Gastroesophageal sphincter (tissue), 3 donors: Measurements from ENCODE around the gene LIN37.

ENCODE experiments used
- CTCF ChIP-seq, 4 experiments: fragments of 200-600 bp in 2 of 4; fragments of 450-650 bp in 2 of 4; sonication (generic) in 1 of 4; IDR thresholded peaks; one replicate each; pipeline ENCODE4 v1.5.1; 2017 to 2019; ENCODE audit warnings: antibody characterized with exemption in 4 of 4, mild to moderate bottlenecking in 2 of 4, moderate library complexity in 2 of 4
- POLR2A ChIP-seq, 2 donors: fragments of 450-650 bp; IDR thresholded peaks; one replicate each; pipeline ENCODE4 v1.6.1; 2017; ENCODE audit warnings: antibody characterized with exemption in 2 of 2, mild to moderate bottlenecking in 2 of 2, moderate library complexity in 1 of 2
- POLR2AphosphoS5 ChIP-seq: sonication (generic); formaldehyde crosslinking; IDR thresholded peaks from one replicate; pipeline ENCODE4 v1.6.1; 2017; ENCODE audit warnings: antibody characterized with exemption

GRCh38 chr19:35773020-35773806 lies 24.8 kb downstream of the LIN37 start:
- TF ChIP-seq POLR2AphosphoS5, result no peak
- TF ChIP-seq CTCF (IDR thresholded peaks at IDR 0.05), result no peak
- TF ChIP-seq POLR2A (IDR thresholded peaks at IDR 0.05), result no peak
